ENCODE data around the gene TAS2R30.

DNA sequence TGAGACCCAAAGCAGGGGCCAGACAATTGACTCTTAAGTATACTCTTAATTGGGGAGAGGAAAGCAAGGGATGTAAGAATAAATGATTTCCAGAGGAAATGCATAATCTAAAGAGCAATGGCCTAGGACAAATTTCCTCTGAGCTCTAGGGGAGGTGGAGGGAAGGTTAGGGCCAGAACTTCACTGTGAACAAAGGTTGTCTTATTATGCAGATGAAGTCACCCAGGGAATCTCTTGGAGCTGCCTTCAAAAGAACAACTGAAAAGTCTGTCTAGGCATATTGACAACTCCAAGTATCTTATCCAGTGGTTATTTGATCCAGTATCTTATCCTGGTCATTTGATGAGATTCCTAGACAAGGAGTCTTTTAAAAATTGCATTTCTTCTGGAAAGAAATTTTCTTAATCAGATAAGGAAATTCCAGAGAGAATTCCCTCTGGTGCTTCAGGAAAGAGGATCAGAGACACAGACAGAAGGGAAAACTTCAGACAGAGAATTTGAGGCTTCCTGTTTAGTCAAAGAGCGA is 20.0 kb upstream of the TAS2R30 start:
- no peak for TF ChIP-seq POLR2A (IDR thresholded peaks at IDR 0.05)
- TF ChIP-seq, protein P1, sequence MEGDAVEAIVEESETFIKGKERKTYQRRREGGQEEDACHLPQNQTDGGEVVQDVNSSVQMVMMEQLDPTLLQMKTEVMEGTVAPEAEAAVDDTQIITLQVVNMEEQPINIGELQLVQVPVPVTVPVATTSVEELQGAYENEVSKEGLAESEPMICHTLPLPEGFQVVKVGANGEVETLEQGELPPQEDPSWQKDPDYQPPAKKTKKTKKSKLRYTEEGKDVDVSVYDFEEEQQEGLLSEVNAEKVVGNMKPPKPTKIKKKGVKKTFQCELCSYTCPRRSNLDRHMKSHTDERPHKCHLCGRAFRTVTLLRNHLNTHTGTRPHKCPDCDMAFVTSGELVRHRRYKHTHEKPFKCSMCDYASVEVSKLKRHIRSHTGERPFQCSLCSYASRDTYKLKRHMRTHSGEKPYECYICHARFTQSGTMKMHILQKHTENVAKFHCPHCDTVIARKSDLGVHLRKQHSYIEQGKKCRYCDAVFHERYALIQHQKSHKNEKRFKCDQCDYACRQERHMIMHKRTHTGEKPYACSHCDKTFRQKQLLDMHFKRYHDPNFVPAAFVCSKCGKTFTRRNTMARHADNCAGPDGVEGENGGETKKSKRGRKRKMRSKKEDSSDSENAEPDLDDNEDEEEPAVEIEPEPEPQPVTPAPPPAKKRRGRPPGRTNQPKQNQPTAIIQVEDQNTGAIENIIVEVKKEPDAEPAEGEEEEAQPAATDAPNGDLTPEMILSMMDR (IDR thresholded peaks at IDR 0.05): no peak
